HL-60 (cell line): ENCODE results near the gene TEX22.

Experiments
- DNase-seq, 2 experiments: peaks; one replicate each; pipeline ENCODE4 v3.0.0-alpha.2; 2010 to 2020; ENCODE audit warnings: low read depth in 1 of 2, low spot score in 1 of 2
- H3K27ac ChIP-seq: fragments of 250-450 bp; sonication (Bioruptor Pico); replicated peaks from 2 replicates; pipeline ENCODE4 v1.5.1; 2020; ENCODE audit warnings: mild to moderate bottlenecking, moderate library complexity
- H3K27me3 ChIP-seq: fragments of 250-450 bp; sonication (Bioruptor Pico); 2 replicates; pipeline ENCODE4 v1.5.1; 2021; ENCODE audit warnings: mild to moderate bottlenecking, moderate library complexity; ENCODE audit not compliant: insufficient read depth, poor library complexity, severe bottlenecking
- H3K4me3 ChIP-seq: replicated peaks from 2 replicates; pipeline ENCODE4 v1.5.1; 2011; ENCODE audit warnings: mild to moderate bottlenecking, control low read depth, low read length; ENCODE audit not compliant: insufficient read depth
- CTCF ChIP-seq: IDR thresholded peaks from one replicate; pipeline ENCODE4 v1.5.1; 2011; ENCODE audit warnings: low read length, control low read depth, inconsistent platforms; ENCODE audit not compliant: insufficient read depth
- GABPA ChIP-seq: IDR thresholded peaks from 2 replicates; pipeline ENCODE4 v1.6.1; 2012; ENCODE audit warnings: low read depth
- POLR2AphosphoS5 ChIP-seq: IDR thresholded peaks from 2 replicates; pipeline ENCODE4 v1.6.1; 2012; ENCODE audit warnings: low read depth
- REST ChIP-seq: IDR thresholded peaks from 2 replicates; pipeline ENCODE4 v1.6.1; 2012; ENCODE audit warnings: low read depth; ENCODE audit not compliant: insufficient replicate concordance
- SPI1 ChIP-seq: IDR thresholded peaks from 2 replicates; pipeline ENCODE4 v1.6.1; 2012; ENCODE audit warnings: low read depth, mild to moderate bottlenecking, borderline replicate concordance

TEX22 gene

GRCh38 chr14:105377555-105378182 lies 20.7 kb upstream of the TEX22 start:
- no peak overlapping the region for H3K27ac ChIP-seq
- TF ChIP-seq GABPA (no peak), CTCF (no peak), POLR2AphosphoS5 (no peak), REST (no peak), SPI1 (no peak)
- no peak for DNase-seq
- no peaks in the 10 kb centered on the region for H3K27me3 ChIP-seq
- H3K4me3 ChIP-seq = no peak overlapping the region

- no peak for DNase-seq
- Histone ChIP-seq H3K4me3 (no peak overlapping the region), H3K27ac (no peak overlapping the region), H3K27me3 (no peaks in the 10 kb centered on the region)
- TF ChIP-seq REST (no peak), GABPA (no peak), SPI1 (no peak), CTCF (no peak), POLR2AphosphoS5 (no peak)
Measured at GRCh38 chr14:105378199-105378598, 20.1 kb upstream of the TEX22 start.

- TF ChIP-seq GABPA (no peak), POLR2AphosphoS5 (no peak), SPI1 (no peak), CTCF (no peak), REST (no peak)
- no peak for DNase-seq
- H3K4me3 ChIP-seq = no peak overlapping the region
- no peak overlapping the region for H3K27ac ChIP-seq
- H3K27me3 ChIP-seq = no peaks in the 10 kb centered on the region
Measured at GRCh38 chr14:105378873-105379685, 19.3 kb upstream of the TEX22 start.
